GM18868 (cell line): ENCODE results near the gene PLEKHM2.
"Not testable (repeated sequence)": the region's sequence is repeated elsewhere in the genome, so short reads cannot be mapped to it uniquely, and the experiment has no call there.

Source experiments
- ATAC-seq: cut with Tn5 transposase; IDR thresholded peaks from one replicate; pipeline ENCODE4 v1.9.1; 2021; ENCODE audit warnings: mild to moderate bottlenecking, moderate library complexity; ENCODE audit not compliant: unreplicated experiment

The PLEKHM2 gene, protein sequence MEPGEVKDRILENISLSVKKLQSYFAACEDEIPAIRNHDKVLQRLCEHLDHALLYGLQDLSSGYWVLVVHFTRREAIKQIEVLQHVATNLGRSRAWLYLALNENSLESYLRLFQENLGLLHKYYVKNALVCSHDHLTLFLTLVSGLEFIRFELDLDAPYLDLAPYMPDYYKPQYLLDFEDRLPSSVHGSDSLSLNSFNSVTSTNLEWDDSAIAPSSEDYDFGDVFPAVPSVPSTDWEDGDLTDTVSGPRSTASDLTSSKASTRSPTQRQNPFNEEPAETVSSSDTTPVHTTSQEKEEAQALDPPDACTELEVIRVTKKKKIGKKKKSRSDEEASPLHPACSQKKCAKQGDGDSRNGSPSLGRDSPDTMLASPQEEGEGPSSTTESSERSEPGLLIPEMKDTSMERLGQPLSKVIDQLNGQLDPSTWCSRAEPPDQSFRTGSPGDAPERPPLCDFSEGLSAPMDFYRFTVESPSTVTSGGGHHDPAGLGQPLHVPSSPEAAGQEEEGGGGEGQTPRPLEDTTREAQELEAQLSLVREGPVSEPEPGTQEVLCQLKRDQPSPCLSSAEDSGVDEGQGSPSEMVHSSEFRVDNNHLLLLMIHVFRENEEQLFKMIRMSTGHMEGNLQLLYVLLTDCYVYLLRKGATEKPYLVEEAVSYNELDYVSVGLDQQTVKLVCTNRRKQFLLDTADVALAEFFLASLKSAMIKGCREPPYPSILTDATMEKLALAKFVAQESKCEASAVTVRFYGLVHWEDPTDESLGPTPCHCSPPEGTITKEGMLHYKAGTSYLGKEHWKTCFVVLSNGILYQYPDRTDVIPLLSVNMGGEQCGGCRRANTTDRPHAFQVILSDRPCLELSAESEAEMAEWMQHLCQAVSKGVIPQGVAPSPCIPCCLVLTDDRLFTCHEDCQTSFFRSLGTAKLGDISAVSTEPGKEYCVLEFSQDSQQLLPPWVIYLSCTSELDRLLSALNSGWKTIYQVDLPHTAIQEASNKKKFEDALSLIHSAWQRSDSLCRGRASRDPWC

GRCh38 chr1:15684042-15684461, at the start of gene PLEKHM2:
PLEKHM2 (plus strand) TSS chr1:15684320; CDS start chr1:15684559, 239 bp downstream.
- ATAC-seq = peak; percentile 72

DNA sequence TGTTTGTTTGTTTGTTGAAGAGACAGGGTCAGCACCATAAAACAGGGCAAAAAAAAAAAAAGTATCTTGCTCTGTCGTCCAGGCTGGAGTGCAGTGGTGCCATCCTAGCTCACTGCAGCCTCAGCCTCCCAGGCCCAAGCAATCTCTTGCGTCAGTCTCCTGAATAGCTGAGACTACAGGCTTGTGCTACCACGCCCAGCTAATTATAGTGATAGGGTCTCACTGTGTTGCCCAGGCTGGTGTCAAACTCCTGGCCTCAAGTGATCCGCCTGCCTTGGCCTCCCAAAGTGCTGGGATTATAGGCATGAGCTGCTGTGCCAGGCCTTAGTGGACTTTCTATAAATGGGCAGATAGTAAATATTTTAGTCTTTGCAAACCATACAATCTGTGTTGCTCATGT, 47.7 kb upstream of the PLEKHM2 start:
- ATAC-seq = no peak

- no peak for ATAC-seq
Measured at GRCh38 chr1:15637826-15638225, 46.3 kb upstream of the PLEKHM2 start.

DNA sequence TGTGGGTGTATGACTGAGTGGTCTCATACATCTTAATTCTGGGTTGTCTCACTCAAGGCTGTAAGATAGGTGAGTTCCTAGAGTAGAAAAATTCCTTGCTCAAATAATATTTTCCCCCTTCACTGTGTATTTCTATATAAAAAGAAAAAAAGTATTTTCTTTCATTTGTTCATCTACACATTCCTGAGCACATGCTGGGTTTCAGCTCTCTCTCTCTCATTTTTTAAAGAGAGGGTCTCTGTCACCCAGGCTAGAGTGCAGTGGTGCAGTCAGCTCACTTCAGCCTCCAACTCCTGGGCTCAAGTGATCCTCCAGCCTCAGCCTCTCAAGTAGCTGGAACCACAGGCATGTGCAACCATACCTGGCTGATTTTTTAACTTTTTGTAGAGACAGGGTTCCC, 44.9 kb upstream of the PLEKHM2 start:
- no peak for ATAC-seq

DNA sequence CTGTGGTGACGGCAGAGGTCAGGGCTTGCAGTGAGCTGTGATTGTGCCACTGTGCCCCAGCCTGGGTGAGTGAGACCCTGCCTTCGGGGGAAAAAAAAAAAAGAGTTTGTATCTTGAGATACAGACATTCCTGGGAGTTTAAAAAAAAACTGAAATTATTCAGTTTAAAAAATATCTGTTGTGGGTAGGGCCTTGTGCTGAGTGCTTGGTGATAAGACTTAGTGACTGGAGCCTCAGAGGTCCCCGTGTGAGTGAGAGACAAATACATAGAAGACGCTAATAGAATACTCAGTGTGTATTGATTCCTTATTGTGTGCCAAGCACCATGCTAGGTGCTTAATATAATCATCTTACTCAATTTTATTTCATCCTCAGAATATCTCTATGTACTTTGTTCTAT, 44.2 kb upstream of the PLEKHM2 start:
- ATAC-seq = no peak

DNA sequence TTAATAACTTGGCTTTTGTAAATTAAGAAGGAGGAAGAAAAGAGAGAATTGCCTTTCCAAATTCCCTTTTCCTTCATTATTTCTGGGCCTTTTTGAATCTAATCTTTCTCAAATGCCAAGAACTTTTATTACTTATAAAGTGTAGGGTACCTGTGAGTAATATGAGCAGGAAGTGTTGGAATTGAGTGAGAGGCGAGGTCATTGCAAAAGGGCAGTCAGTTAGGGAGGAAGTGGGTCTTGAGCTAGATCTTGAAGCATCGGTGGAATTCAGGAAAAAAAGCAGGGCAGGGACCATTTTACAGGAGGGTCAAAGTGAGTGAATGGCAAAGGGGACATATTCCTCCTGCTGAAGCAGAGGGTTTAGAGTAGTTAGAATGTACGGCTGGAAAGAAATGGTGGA, 43.5 kb upstream of the PLEKHM2 start:
- no peak for ATAC-seq

GRCh38 chr1:15649937-15650336, 34.2 kb upstream of the PLEKHM2 start:
- no peak for ATAC-seq

GRCh38 chr1:15650433-15650832, 33.7 kb upstream of the PLEKHM2 start:
- no peak for ATAC-seq

- ATAC-seq = not testable (repeated sequence)
Measured at GRCh38 chr1:15652130-15652529, 32.0 kb upstream of the PLEKHM2 start.

GRCh38 chr1:15654091-15654690, 29.9 kb upstream of the PLEKHM2 start:
- no peak for ATAC-seq

DNA sequence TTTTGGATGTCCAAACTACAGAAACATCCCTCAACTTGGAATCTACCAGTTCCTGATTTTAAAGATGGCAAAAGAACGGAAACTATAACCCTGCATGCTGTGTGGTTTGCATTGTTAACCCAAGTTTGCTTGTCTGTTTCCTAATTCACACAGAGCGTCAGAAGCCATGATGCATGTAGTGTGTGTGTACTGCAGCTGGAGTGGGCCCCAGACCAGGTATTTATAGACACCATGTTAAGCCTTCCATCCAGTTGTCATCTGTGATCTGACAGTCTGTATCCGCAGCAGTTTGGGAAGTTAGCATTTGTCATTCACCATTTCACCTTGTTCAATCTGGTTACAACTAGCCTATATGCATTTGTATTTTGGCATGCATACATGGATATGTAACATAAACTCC, 27.7 kb upstream of the PLEKHM2 start:
- no peak for ATAC-seq

- no peak for ATAC-seq
Measured at GRCh38 chr1:15657021-15657420, 27.1 kb upstream of the PLEKHM2 start.

DNA sequence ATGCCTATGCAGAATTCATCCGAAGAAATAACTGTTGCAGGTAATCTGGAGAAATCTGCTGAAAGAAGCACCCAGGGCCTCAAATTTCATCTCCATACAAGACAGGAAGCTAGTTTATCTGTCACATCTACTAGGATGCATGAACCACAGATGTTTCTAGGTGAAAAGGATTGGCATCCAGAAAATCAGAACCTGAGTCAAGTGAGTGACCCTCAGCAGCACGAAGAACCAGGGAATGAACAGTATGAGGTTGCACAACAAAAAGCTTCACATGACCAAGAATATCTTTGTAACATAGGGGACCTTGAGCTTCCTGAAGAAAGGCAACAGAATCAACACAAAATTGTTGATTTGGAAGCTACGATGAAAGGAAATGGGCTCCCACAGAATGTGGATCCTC, 24.0 kb upstream of the PLEKHM2 start:
- no peak for ATAC-seq

GRCh38 chr1:15662477-15662876, 21.6 kb upstream of the PLEKHM2 start:
- no peak for ATAC-seq

DNA sequence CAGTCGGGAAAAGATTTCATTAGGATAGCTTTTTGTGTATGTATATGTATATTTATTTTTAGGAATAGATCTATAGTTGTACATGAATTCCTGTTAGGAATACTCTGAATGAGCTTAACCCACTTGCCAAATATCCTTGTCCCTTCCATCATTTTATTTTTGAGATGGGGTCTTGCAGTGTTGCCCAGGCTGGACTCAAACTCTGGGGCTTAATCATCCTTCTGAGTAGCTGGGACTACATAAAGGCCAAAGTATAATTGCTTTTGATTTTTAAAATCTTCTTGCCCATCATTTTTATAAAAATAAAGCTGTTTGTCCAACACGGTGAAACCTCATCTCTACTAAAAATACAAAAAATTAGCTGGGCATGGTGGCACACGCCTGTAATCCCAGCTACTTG, 20.2 kb upstream of the PLEKHM2 start:
- ATAC-seq = no peak

DNA sequence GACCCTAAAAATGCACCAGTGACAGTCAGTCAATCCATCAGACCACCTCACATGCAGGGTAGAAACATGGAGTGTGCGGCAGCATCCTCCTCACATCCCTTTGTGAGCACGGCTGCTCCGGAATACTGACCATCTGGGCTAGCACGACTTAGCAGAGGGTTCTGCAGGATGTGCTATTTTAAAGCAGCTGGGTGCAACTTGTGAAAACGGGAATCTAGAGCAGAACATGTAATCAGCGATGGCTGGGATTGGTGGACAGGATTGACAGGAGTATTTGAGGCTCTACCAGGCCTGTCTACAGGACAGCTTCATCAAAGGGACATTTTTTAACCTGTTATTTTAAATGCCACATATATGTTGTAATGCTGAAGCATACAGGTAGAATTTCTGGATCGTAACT, 16.8 kb upstream of the PLEKHM2 start:
- no peak for ATAC-seq

GRCh38 chr1:15668089-15668754, 15.9 kb upstream of the PLEKHM2 start:
- ATAC-seq = no peak

- no peak for ATAC-seq
Measured at GRCh38 chr1:15669074-15669473, 15.0 kb upstream of the PLEKHM2 start.

- no peak for ATAC-seq
Measured at GRCh38 chr1:15669864-15670263, 14.3 kb upstream of the PLEKHM2 start.

- ATAC-seq = no peak
Measured at GRCh38 chr1:15671430-15671829, 12.7 kb upstream of the PLEKHM2 start.
